ENCODE data around the gene SDK1.

The SDK1 gene

GRCh38 chr7:4279216-4279615 is 978.2 kb downstream of the SDK1 start:
- DNase-seq (ENCODE audit: low spot score), result peak; percentile 5
- Histone ChIP-seq H3K27ac (no peak overlapping the region), H3K4me3 (no peak overlapping the region)
- TF ChIP-seq CTCF (IDR thresholded peaks at IDR 0.05), result no peak

- Histone ChIP-seq H3K4me3 (no peak overlapping the region), H3K27ac (no peak overlapping the region)
- TF ChIP-seq CTCF (IDR thresholded peaks at IDR 0.05), result no peak
- DNase-seq (ENCODE audit: low spot score), result peak; percentile 41
These were observed 980.4 kb downstream of the SDK1 start for GRCh38 chr7:4281231-4281993.

DNA sequence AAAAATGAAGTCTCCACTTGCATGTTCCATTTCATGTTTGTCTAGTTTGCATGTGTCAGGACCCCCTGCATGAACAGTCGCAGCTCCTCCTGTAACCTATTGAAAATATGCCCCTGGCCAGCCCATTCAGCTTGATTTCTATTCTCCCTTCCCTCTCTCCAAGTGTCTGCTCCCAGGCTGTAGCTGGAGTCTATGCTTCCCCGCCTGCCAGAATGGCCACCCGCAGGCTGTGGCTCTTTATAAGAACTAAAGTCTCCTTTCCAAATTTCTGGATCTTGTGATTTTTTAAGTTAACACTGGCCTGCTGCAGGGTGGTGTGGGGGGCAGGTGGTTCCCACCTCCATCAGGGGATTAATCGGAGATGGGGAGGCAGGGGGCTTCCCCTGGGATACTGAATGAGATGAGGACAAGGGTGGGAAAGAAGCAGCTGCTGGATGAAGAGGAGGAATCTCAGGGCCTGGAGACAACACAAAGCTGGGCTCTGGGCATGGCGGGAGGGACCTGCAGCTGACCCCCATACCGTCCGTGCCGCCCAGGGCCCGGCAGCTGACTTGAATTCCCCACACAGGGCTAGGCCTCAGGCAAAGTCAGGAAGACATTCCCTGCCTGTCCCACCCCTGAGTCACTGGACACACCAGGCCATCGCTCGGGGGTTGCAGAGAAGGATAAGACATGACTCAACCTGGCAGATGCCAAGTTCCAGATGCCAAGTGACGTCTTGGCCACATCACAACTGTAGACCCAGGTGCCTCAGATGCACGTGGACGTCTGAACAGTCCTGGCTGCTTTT is 981.6 kb downstream of the SDK1 start:
- Histone ChIP-seq H3K27ac (no peak overlapping the region), H3K4me3 (no peak overlapping the region)
- no peak for TF ChIP-seq CTCF (IDR thresholded peaks at IDR 0.05)
- DNase-seq (ENCODE audit: low spot score), result peak; percentile 55

- no peak overlapping the region for H3K27ac ChIP-seq
- H3K4me3 ChIP-seq, result no peak overlapping the region
- DNase-seq (ENCODE audit: low spot score), result peak; percentile 29
- TF ChIP-seq CTCF (IDR thresholded peaks at IDR 0.05), result no peak
These were observed 985.3 kb downstream of the SDK1 start for GRCh38 chr7:4286351-4286750.

DNA sequence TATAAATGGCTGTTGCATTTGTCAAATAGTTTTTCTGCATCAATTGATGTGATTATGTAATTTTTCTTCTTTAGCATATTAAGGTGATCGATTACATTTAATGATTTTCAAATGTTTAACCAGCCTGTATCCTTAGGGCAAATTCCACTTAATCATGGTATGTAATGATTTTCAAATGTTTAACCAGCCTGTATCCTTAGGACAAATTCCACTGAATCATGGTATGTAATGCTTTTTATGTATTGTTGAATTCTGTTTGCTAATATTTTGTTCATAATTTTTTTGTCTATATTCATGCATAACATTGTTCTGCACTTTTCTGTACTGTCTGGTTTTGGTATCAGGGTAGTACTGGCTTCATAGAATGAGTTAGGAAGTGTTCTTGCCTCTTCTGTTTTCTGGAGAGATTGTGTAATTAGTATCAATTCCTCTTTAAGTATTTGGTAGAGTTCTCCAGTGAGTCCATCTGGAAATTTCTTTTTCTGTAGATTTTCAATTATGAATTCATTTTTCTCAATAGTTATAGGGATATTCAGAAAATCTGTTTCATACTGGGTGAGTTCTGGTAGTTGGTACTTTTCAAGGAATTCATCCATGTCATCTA is 987.8 kb downstream of the SDK1 start:
- Histone ChIP-seq H3K27ac (no peak overlapping the region), H3K4me3 (no peak overlapping the region)
- TF ChIP-seq CTCF (IDR thresholded peaks at IDR 0.05), result no peak
- no peak for DNase-seq (ENCODE audit: low spot score)

DNA sequence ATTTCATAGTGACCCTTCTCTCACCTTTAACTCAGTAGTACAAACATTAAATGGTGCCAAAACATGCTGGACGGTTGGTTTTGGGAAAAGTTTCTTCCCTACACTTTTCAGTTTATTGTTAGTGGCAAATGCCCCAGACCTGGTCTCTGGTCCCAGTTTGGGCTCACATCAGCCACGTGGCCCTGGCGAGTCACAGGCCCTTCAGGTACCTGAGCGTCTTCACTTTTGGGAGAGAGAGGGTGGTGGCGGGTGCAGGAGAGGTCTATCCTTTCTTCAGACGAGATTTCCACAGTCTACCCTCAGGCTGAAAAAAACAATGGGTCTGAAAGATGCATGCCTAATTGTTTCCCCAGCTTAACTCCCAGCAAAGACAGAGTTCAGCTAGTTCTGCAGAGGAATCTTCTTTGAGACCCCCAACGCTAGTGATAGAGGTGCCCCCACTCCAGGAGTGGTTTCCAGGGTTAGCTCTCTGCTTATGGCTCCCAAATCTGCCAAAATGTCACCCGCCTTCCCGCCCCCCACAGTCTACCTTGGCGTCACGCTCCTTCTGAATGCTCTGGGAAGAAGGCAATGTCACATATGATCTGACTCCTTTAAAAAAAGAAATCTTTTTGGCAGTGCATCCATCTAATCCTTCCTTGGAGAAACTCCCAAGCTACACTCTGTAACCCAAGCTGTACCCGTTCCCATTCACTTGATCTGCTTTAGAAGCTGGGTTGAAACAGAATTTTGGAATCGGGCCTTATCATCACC is 996.3 kb downstream of the SDK1 start:
- H3K4me3 ChIP-seq, result no peak overlapping the region
- TF ChIP-seq CTCF (IDR thresholded peaks at IDR 0.05), result no peak
- H3K27ac ChIP-seq, result no peak overlapping the region
- DNase-seq (ENCODE audit: low spot score), result no peak
